NCI-H1436 (cell line): ENCODE results near the gene NDUFAF4.

Experiments used
- DNase-seq: peaks from one replicate; lab custom pipeline; 2025; lab: John Stamatoyannopoulos, UW

The NDUFAF4 gene

GRCh38 chr6:96899019-96899418 is 1.3 kb upstream of the NDUFAF4 start:
- peak; percentile 14 for DNase-seq

DNA sequence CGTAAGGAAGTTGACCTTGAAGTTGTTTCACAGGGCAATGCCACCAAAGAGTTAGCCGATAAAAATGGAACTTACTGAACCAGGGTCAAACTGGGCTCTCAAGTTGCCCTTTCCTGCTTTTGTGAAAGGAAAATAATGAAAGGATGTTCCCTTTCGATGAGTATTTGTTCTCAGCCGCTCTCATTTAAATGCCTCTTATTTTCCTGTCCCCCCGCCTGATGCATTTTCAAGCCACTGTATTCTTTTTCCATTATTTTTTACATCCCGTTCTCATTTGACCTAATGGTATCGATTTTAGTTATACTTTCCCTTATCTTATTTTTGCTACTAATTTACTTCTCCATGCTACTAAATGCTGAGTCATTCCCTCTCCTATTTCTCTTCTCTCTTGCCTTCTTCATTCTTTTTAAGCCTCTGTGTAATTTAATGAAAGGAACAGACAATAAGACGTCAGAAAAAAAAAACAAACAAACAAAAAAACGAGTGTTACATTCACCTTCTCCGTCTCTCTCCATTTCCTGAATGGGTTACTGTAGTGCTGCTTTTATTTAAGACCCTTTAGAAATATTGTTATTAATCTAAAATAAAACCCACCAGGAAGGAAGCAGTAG is 655 bp upstream of the NDUFAF4 start:
- DNase-seq, result no peak

GRCh38 chr6:96889146-96889545 is 8.5 kb downstream of the NDUFAF4 start:
- DNase-seq, result no peak

DNA sequence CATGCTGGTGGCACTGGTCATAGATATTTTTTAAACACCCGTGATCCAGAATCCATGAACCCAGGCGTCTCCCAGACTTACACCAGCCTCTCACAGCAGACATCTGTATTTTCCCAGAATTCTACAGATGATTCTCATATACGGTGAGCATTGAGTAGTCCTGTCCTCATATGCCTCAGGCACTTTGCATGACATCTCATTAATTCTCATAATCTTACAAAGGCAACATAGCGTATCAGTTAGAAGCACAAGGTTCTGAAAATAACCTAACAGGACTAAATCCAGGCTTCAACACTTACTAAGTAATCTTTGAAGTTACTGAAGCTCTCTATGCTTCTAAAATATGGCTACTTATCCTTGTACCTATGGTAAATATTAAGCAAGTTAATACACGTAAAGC is 8.9 kb downstream of the NDUFAF4 start:
- DNase-seq, result no peak

- DNase-seq, result no peak
Measured at GRCh38 chr6:96886519-96886918, 11.2 kb downstream of the NDUFAF4 start.

GRCh38 chr6:96885187-96885631 is 12.5 kb downstream of the NDUFAF4 start:
- DNase-seq, result peak; percentile 71

DNA sequence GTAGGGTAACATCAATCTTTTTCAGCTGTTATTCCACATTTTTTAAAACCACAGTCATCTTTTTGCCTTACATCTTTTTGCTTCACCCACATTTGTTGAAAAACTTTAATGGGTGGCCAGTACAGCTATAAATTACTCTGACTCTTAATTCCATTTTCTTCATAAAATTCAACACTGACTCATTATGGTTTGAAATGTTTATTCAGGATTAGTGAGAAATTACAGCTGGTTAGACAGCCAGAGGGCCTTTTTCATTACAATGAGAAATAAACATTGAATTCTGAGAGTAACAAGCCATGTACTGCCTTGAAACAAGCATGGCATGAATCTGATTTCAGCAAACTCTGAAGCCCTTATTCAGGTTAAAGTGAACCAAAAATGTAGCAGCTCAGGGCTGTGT is 19.5 kb downstream of the NDUFAF4 start:
- no peak for DNase-seq

GRCh38 chr6:96876886-96877545 is 20.7 kb downstream of the NDUFAF4 start:
- no peak for DNase-seq

DNA sequence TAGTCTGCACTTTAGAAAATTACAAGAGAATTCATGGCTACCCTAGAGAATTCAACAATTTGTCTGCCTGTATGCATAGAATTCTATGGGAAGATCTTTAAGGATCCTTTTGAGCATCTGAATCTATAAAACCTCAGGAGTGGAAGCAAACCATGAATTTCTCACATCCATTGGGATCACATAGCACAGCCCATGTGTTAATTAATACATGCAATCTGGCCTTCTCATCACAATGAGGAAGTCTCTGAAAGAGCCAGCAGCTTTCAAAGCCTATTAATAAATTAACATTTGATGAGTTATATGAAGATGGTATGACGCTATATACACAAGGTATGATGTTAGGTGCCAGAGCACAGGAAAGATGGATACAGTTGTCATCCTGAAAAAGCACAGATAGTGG is 24.7 kb downstream of the NDUFAF4 start:
- no peak for DNase-seq

- no peak for DNase-seq
Measured at GRCh38 chr6:96865055-96865405, 32.7 kb downstream of the NDUFAF4 start.

- DNase-seq, result no peak
Measured at GRCh38 chr6:96864216-96865054, 33.3 kb downstream of the NDUFAF4 start.

DNA sequence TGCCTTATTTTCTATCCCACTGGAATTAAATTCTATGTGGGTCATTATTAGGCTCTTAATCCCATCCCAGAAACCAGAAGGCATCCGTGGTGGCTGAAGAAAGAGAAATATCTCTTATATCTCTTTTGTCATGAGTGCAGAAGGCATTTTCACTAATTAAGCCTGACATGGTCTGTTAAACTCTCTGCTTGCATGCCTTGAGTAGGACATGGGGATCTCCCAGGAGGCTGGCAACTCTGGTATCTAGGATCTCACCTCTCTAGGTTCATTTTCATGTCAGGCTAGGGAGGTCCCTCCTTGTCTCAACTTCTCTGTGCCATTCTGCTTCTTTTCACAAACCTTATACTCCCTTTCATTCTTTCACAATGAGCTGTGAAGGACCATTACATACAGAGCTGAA is 35.1 kb downstream of the NDUFAF4 start:
- no peak for DNase-seq

- DNase-seq, result no peak
Measured at GRCh38 chr6:96861588-96861987, 36.1 kb downstream of the NDUFAF4 start.

DNA sequence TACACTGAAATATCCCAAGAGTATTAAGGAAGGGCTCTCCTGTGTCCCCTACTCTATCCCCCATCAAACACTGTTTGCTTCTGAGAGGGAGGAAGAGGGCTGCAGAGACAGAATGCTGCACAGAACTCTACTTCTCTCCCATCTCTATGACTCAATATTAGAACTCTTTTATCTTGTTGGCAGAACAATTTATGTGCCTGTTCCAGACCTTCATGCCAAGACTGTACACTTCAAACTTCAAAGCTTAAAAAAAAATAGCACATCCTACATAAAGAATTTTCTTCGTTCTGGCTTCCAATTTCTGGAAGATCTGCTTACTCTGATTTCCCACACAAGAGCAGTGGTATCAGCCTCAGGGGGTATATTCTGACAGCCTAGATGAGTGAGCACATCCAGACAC is 40.8 kb downstream of the NDUFAF4 start:
- no peak for DNase-seq

DNA sequence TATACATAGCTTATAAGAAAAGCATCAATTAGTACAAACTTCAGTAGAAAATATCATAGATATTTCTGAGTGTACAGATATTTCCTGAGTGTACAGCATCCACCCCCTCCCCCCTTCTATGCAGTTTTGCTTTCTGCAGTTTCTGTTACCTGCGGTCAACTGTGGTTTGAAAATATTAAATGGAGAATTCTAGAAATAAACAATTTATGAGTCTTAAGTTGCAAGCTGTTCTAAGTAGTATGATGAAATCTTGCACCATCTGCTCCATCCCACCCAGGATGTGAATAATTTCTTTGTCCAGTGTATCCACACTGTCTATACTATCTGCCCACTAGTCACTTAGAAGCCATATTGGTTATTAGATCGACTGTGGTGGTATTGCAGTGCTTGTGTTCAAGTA is 44.6 kb downstream of the NDUFAF4 start:
- no peak for DNase-seq

DNA sequence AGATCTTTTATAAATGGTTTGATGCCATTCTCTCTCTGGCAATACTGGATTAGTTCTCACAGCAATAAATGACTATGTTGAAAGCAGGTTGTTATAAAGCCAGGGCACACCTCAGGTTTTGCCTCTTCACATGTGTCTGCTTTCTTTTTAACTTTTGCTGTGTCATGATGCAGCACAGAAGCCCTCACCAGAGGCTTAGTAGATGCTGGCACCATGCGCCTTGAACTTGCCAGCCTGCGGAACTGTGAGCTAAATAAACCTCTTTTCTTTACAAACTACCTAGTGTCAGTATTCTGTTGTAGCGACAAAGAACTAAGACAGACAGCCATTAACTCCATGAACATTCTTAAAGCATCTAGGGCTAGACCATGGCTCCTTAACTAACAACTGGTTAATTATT is 45.1 kb downstream of the NDUFAF4 start:
- DNase-seq, result no peak

DNA sequence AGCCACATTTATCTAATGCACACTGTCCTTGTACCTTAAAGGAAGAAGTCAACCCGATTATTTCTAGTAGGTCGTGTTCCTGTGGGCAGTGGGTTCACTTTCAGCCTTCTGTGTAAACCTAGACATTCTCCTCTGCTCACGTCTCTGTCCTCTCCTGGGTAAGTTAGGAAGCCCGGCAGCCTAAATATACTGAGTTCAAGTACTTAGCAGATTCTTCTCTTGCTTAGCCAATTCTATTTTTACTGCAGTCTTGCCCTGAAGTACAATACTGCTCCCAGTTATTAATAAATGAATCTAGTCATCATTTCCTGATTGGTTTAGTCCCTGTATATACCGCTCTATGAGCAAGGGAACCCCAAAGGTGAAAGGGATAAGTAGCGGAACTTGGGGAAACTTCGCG is 45.8 kb downstream of the NDUFAF4 start:
- DNase-seq, result no peak

DNA sequence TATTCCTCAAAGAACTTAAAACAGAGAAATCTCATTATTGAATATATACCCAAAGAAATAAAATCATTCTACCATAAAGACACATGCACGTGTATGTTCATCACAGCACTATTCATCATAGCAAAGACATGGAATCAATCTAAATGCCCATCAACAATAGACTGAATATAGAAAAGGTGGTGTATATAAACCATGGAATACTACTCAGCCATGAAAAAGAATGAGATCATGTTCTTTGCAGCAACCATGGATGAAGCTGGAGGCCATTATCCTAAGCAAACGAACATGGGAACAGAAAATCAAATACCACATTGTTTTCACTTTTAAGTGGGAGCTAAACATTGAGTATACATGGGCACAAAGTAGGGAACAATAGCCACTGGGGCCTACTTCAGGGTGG is 48.1 kb downstream of the NDUFAF4 start:
- no peak for DNase-seq

- no peak for DNase-seq
Measured at GRCh38 chr6:96844530-96844929, 53.2 kb downstream of the NDUFAF4 start.

DNA sequence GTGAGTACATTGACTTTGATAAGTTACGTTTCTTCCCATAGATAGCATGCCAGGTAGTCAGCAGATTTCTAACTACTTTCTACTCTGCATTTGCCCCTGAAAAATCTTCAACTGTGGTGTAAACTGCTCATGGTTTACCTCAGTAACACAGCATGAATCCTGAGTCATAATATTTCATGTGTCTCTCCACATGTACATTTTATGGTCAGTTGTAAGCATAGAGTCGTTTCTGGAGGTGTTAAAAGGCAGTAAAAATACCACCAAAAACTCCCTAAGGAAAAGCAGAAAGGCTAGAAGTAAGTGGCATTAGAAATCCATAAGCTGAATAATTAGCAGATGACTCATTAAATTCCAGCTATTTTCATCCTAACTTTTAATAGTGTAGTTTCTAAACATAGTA is 56.3 kb downstream of the NDUFAF4 start:
- DNase-seq, result no peak
